ENCODE measurements around the gene PTPN22.

The PTPN22 gene

DNA sequence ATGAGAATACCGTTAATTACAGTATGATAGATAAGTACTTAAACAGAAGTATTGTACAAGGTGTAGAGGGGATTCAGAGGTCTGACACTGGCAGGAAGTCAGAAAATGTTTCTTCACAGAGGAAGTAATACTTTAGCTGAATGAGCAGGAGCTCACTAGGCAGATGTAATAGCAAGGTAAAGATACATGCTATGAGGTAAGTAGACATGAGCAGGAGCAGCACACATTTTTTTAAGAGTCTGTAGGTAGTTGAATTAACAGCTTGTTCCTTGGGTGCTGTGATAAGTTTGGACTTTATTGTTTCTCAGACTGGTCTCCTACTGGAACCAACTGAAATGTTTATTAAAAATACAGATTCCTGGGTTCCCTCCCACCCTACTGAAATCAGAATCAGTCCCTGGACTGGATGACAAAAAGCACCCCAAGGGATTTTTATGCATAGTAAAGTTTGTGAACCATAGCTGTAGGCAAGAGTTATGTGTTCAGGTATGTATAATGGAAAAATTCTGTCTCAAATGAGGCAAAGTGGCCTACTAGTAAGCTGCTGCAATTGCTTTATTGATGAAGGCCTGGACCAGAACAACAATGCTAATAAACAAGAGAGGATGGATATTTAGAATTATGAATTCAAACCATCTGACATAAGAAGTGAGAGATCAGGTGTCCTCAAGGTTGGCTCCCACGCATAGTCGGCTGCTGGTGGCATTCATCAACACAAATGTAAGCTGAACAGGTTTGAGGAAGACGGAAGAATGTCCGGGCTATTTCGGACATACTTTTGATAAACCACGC is 32.2 kb upstream of the PTPN22 start:
- DNase-seq (ENCODE audit: extremely low spot score) = no peak
- CTCF ChIA-PET = interaction anchor here (0.6 to 2.0 kb wide), 3 partner anchors 25 to 439 kb away, joined by 3 to 7 read pairs (median 4); partner anchors contain the start of gene HIPK1
- TF ChIP-seq FOXM1 (IDR thresholded peaks at IDR 0.05; ENCODE audit: borderline replicate concordance) (no peak), BHLHE40 (IDR thresholded peaks at IDR 0.05; ENCODE audit: borderline replicate concordance) (no peak), FOXK2 (IDR thresholded peaks at IDR 0.05) (no peak), TARDBP (IDR thresholded peaks at IDR 0.05) (no peak), FOXA1 (IDR thresholded peaks at IDR 0.05) (no peak), ZNF384 (IDR thresholded peaks at IDR 0.05) (no peak), LEF1 (IDR thresholded peaks at IDR 0.05; ENCODE audit: borderline replicate concordance) (no peak), SP1 (IDR thresholded peaks at IDR 0.05) (no peak), HDGF (IDR thresholded peaks at IDR 0.05; ENCODE audit: borderline replicate concordance) (no peak), CTBP1 (IDR thresholded peaks at IDR 0.05; ENCODE audit: borderline replicate concordance) (no peak), ARNT (IDR thresholded peaks at IDR 0.05) (no peak), L3MBTL2 (conservative IDR thresholded peaks at IDR 0.05) (no peak), NFRKB (IDR thresholded peaks at IDR 0.05) (no peak), SUZ12 (IDR thresholded peaks at IDR 0.05) (no peak), ELF4 (IDR thresholded peaks at IDR 0.05) (no peak)
- TF ChIP-seq, protein P1, sequence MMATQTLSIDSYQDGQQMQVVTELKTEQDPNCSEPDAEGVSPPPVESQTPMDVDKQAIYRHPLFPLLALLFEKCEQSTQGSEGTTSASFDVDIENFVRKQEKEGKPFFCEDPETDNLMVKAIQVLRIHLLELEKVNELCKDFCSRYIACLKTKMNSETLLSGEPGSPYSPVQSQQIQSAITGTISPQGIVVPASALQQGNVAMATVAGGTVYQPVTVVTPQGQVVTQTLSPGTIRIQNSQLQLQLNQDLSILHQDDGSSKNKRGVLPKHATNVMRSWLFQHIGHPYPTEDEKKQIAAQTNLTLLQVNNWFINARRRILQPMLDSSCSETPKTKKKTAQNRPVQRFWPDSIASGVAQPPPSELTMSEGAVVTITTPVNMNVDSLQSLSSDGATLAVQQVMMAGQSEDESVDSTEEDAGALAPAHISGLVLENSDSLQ (IDR thresholded peaks at IDR 0.05) = no peak
- POLR2A ChIA-PET = interaction anchor here (0.8 to 8.6 kb wide), 16 partner anchors 9 to 145 kb away, joined by 3 to 116 read pairs (median 4); partner anchors contain the start of genes HIPK1, PHTF1 and RSBN1

DNA sequence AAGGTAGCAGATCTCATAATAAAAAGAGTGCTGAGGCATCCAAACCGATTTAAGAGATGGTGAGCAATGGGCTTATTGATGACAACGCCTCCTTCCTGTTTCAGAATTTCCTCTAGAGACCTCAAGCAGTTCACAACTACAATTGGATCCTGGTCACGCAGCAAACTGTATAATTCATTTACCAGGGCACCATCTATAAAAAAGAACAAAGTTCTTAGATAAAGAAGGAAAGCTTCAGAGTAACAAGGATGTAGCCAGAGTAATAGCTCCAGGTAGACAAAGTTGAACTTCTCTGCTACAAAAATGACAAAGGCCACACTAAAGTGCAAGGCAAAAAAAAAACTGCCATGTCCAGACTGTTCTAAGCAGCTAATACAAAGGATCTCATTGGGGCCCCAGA is 29.7 kb upstream of the PTPN22 start:
- no peak for TF ChIP-seq FOXK2 (IDR thresholded peaks at IDR 0.05)
- TF ChIP-seq HDGF (IDR thresholded peaks at IDR 0.05; ENCODE audit: borderline replicate concordance) = no peak
- no peak for TF ChIP-seq ZNF384 (IDR thresholded peaks at IDR 0.05)
- TF ChIP-seq SP1 (IDR thresholded peaks at IDR 0.05) = no peak
- TF ChIP-seq SUZ12 (IDR thresholded peaks at IDR 0.05) = no peak
- POLR2A ChIA-PET = interaction anchor here (8.6 kb wide), 1 partner anchor 28 kb away, joined by 116 read pairs; the partner anchor contains the start of gene HIPK1
- CTCF ChIA-PET = no interaction called here
- no peak for DNase-seq (ENCODE audit: extremely low spot score)

DNA sequence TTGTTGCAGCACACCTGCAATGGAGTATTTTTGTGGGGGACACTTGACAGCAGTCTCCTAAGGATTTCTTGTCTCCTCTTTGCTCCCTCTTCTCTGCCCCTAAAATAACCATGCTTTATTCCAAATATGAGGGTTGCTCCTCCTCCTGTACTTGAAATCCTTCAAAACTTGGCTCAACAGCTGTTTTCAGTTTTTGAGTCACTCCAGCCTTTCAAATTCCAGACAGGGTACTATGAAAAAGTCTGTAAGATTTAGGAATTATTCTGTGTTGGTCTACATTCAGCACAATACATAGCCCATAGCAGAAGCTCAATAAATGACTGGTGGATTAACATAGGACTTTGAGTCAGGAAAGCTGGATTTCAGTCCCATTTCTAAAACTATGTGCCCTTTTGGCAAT is 27.6 kb upstream of the PTPN22 start:
- no peak for TF ChIP-seq FOXA1 (IDR thresholded peaks at IDR 0.05)
- ChIA-PET CTCF (no interaction called here), POLR2A (no interaction called here)
- DNase-seq (ENCODE audit: extremely low spot score) = no peak

DNA sequence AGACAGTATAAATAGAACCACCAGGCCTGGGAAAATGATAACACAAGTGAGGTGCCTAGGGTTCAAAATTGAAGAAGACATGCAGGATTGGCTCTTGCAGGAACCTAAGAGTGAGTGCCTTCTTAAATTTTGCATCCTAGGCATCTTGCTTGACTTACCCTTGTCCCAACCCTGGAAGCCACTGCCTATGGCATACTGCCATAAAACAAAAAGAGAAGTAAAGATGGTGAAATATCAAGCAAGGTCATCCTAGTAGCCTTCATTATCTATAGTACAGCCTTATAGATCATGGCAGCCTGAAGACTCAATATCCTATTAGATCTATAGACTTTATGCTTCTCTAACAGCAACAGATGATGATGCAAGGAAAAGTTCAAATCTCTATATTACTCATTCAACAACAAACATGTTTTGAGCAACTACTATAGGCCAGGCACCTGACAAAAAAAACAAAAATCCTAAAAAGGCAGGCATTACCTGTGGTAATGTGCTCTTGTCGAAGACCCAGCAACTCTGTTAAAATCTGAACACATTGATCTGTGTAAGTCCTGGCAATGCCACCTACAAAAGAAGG is 26.8 kb upstream of the PTPN22 start:
- ChIA-PET POLR2A (no interaction called here), CTCF (no interaction called here)
- TF ChIP-seq ELF4 (IDR thresholded peaks at IDR 0.05) (no peak), SP1 (IDR thresholded peaks at IDR 0.05) (no peak), NFRKB (IDR thresholded peaks at IDR 0.05) (no peak), CTBP1 (IDR thresholded peaks at IDR 0.05; ENCODE audit: borderline replicate concordance) (no peak), TARDBP (IDR thresholded peaks at IDR 0.05) (no peak), FOXK2 (IDR thresholded peaks at IDR 0.05) (no peak), ARNT (IDR thresholded peaks at IDR 0.05) (no peak), FOXM1 (IDR thresholded peaks at IDR 0.05; ENCODE audit: borderline replicate concordance) (no peak), L3MBTL2 (conservative IDR thresholded peaks at IDR 0.05) (no peak), LEF1 (IDR thresholded peaks at IDR 0.05; ENCODE audit: borderline replicate concordance) (no peak), HDGF (IDR thresholded peaks at IDR 0.05; ENCODE audit: borderline replicate concordance) (no peak), ZNF384 (IDR thresholded peaks at IDR 0.05) (no peak), SUZ12 (IDR thresholded peaks at IDR 0.05) (no peak), BHLHE40 (IDR thresholded peaks at IDR 0.05; ENCODE audit: borderline replicate concordance) (no peak), FOXA1 (IDR thresholded peaks at IDR 0.05) (no peak)
- TF ChIP-seq, protein P1 (IDR thresholded peaks at IDR 0.05) = no peak
- no peak for DNase-seq (ENCODE audit: extremely low spot score)

DNA sequence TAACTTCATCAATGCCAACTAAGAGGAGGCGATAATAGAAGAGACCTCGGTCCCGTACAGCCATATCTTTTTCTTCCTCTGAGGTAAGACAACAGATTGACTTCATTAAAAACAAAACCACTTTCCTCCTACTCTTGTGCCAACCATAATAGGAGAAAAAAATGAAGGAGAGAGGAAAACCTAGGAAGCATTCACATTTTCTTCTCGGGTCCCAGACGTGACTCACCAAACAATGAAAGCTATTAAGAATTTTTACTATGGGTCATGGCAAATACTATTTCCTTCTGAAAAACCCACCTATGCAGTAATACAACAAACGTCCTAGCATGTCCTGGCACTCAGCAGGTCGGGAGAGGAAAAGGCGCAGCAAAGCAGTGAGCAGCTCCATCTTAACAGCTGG is 24.4 kb upstream of the PTPN22 start:
- TF ChIP-seq FOXK2 (IDR thresholded peaks at IDR 0.05) (no peak), NFRKB (IDR thresholded peaks at IDR 0.05) (no peak), FOXA1 (IDR thresholded peaks at IDR 0.05) (no peak), ARNT (IDR thresholded peaks at IDR 0.05) (no peak), ELF4 (IDR thresholded peaks at IDR 0.05) (no peak), HDGF (IDR thresholded peaks at IDR 0.05; ENCODE audit: borderline replicate concordance) (no peak), BHLHE40 (IDR thresholded peaks at IDR 0.05; ENCODE audit: borderline replicate concordance) (no peak), L3MBTL2 (conservative IDR thresholded peaks at IDR 0.05) (no peak), CTBP1 (IDR thresholded peaks at IDR 0.05; ENCODE audit: borderline replicate concordance) (no peak), SP1 (IDR thresholded peaks at IDR 0.05) (no peak), LEF1 (IDR thresholded peaks at IDR 0.05; ENCODE audit: borderline replicate concordance) (no peak), FOXM1 (IDR thresholded peaks at IDR 0.05; ENCODE audit: borderline replicate concordance) (no peak), ZNF384 (IDR thresholded peaks at IDR 0.05) (no peak), TARDBP (IDR thresholded peaks at IDR 0.05) (no peak)
- TF ChIP-seq, protein P1 (IDR thresholded peaks at IDR 0.05) = no peak
- ChIA-PET POLR2A (interaction anchor here (2.0 kb wide), 1 partner anchor 9 kb away, joined by 8 read pairs; the partner anchor contains the start of genes AP4B1 and DCLRE1B), CTCF (no interaction called here)
- no peak for DNase-seq (ENCODE audit: extremely low spot score)

DNA sequence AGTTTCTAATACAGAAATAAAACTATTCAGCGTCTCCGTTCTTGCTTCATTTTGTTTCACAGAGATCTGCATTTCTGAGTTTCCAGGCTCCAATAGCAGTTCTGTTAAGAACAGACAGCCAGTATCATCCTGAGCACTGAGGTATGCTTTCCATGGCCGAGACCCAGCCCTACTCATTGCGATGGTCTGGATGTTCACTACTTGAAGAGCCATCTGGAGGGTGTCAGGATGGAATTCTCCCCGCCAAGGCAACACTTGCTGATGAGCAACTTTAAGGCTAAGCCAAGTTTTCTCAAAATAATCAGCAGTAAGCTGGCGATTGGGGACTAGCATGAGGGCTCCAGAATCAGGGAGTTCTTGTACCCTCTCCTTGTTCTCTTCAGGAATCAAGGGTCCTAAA is 23.6 kb upstream of the PTPN22 start:
- no peak for DNase-seq (ENCODE audit: extremely low spot score)
- TF ChIP-seq ZNF384 (IDR thresholded peaks at IDR 0.05) (no peak), CTBP1 (IDR thresholded peaks at IDR 0.05; ENCODE audit: borderline replicate concordance) (no peak), HDGF (IDR thresholded peaks at IDR 0.05; ENCODE audit: borderline replicate concordance) (no peak), TARDBP (IDR thresholded peaks at IDR 0.05) (no peak), L3MBTL2 (conservative IDR thresholded peaks at IDR 0.05) (no peak), FOXK2 (IDR thresholded peaks at IDR 0.05) (no peak), ARNT (IDR thresholded peaks at IDR 0.05) (no peak), NFRKB (IDR thresholded peaks at IDR 0.05) (no peak), FOXA1 (IDR thresholded peaks at IDR 0.05) (no peak), FOXM1 (IDR thresholded peaks at IDR 0.05; ENCODE audit: borderline replicate concordance) (no peak), SP1 (IDR thresholded peaks at IDR 0.05) (no peak), BHLHE40 (IDR thresholded peaks at IDR 0.05; ENCODE audit: borderline replicate concordance) (no peak)
- ChIA-PET CTCF (no interaction called here), POLR2A (interaction anchor here (2.0 kb wide), 1 partner anchor 9 kb away, joined by 8 read pairs; the partner anchor contains the start of genes AP4B1 and DCLRE1B)
